Retina (tissue), 1 donor: ENCODE measurements around the gene EMP3.
A peak's percentile ranks its signal among the peaks of the same experiment; 100 is the strongest.
"Not testable (repeated sequence)": the region's sequence is repeated elsewhere in the genome, so short reads cannot be mapped to it uniquely, and the experiment has no call there.

ENCODE experiments used
- DNase-seq: peaks from one replicate; pipeline ENCODE4 v3.0.0-alpha.2; 2016

EMP3 gene

DNA sequence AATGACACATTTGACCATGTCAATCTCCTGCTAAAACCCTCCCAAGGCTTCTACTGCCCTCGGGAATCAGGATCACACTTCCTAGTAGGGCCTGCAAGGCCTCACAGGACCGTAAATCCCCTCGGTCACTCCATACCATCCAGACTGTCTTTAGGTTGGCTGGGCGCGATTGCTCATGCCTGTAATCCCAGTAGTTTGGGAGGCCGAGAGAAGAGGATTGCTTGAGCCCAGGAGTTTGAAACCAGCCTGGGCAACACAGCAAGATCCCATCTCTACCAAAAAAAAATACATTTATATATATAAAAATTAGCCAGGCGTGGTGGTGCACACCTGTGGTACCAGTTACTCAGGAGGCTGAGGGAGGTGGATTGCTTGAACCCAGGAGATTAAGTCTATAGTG is 23.4 kb downstream of the EMP3 start:
- no peak for DNase-seq

DNA sequence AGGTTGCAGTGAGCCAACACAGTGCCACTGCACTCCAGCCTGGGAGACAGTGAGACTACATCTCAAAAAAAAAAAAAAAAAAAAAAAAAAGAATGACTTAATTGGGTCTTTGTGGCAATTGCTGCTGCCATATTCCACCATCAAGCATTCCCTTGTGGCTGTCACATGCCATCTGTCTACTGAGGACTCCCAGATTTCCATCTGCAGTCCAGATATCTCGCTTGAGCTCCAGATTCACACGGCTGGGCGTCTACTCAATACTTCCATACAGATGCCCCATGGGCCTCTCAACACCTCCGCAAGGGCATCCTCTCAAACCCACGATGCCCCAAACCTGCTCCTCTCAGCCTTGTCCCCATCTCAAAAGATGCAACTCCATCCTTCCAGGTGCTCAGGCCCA is 25.5 kb downstream of the EMP3 start:
- DNase-seq, result no peak

DNA sequence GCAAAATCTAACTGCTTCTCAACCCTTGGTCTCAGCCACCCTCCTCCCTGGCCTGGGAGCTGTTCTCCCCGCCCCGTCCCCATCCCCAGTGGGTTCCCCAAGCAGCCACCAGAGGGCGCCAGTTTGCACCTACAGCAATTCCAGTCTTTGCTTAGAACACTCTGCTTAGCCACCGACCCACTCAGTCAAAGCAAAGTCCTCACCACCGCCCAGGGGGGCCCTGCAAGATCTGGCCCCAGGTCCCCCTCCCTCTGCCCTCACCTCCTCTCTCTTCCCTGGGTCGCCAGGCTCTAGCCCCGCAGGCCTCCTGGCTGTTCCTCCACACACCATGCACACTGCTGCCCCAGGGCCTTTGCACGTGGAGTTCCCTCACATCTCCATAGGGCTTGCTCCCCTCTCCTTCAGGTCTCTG is 26.0 kb downstream of the EMP3 start:
- peak; percentile 70 for DNase-seq

DNA sequence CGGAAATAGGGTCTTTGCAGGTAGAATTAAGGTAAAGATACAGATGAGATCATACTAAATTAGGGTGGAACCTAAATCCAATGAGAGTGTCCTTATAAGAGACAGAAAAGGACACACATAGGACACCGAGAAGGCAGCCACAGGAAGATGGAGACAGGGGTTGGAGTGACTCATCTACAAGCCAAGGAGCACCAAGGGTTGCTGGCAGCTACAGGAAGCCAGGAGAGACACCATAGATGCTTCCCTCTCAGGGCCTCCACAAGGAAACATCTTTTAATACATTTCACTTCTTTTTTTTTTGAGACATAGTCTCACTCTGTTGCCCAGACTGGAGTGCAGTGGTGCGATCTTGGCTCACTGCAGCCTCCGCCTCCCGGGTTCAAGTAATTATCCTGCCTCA is 28.3 kb downstream of the EMP3 start:
- DNase-seq, result no peak

DNA sequence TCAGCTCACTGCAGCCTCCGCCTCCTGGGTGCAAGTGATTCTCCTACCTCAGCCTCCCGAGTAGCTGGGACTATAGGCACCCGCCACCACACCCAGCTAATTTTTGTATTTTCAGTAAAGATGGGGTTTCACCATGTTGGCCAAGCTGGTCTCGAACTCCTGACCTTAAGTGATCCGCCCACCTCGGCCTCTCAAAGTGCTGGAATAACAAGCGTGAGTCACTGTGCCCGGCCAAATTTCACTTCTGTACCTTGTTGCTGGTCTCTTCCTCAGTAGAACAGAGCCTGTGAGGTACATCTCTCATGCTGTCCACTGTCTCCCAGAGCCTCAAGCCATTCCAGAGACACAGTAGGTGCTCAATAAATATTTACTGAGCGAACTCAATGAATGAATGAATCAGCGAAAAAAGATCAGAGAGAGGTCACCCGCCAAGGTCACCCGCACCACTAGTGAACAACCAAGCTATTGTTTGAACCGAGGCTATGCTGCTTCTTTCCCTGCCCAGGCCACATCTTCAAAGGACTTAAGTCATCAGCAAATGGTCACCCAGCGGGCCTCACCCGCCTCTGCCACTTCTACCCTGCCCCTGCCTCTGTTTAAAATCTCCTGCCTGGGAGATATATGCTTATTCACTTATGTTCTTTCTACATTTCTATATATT is 29.1 kb downstream of the EMP3 start:
- DNase-seq, result no peak

DNA sequence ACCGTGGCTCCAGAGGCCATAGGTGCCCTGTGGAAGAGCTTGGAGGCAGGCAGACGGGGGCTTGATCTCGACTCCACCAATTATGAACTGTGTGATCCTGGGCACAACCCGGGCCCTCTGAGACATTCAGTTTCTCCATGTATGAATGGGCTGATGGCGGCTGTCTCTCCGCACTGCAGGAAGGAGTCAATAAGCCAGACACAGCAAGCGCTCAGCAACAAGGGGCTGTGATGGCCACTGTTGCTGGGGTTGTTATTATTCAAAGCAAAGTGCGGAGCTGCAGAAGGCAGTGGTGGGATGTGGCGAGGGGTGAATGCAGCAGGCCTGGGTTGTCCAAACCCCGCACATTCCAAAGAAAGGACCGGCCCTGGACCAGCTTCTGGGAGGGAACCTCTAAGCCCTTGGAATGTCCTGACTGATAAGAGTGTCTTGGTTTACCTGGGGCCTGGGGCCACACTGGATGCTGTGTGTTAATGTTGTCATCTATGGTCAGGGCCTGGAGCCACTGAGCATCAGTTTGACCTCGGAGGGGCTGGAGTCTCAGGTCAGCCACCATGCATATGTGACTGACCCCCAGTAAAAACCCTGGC is 30.1 kb downstream of the EMP3 start:
- DNase-seq, result no peak

DNA sequence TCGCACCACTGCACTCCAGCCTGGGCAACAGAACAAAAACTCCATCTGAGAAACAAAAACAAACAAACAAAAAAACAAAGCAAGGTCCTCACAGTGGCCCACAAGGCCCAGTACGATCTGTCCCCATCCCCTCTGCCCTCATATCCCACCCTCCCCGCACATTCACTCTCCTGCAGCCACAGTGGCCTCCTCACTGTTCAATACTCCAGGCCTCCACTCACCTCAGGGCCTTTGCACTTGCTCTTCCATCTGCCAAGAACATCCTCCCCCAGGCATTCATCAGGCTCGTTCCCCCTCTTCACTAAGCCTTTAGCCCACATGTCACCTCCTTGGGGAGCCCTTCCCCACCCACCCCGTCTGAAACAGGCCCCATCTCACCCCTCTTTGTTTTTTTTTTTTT is 33.8 kb downstream of the EMP3 start:
- DNase-seq, result no peak

DNA sequence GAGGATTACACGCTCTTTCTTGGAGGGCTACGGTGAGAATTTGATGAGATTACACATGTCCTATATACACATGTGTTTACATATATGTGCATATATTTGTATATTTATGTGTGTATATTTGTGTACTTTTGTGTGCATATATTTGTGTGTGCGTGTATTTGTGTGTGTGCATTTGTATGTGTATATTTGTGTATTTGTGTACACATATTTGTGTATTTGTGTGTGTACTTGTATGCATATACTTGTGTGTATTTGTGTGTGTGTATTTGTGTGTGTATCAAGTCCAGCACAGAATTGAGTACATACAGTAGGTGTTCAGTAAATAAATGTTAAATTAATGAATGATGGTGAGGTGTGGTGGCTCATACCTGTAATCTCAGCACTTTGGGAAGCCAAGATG is 36.6 kb downstream of the EMP3 start:
- DNase-seq, result no peak

DNA sequence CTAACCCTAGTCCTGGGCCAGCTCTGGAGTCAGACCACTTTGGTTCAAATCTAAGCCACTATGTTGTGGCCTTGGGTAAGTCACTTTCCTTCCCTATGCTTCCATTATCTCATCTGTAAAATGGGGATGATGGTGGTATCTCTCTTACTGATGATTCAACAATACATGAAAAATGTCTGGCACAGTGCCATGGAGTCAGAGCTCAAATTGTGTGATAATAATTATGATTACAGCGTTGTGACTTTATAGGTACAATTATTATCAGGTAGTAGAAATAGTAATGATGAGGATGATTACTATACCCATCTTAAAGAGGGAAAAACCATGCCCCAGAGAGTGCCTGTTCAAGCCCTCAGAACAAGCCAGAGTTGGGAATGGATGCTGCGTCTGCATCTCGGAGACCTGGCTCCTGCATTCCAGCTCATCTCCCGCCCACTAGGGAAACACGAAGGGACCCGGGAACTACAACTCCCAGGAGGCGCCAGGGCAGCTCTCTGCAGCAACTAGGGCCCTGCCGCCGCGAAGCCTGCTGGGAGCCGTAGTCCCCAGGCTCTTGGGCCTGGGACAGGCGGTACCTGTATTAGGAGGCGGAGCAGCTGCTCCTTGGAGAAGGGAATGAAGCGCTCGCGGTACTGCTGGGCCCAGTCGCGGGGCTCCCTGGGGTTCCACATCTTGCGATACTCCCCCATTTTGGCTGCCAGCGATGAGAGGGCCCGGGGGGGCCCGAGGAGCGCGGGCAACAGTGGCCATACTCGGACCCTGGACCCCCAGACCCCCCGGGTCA is 37.6 kb downstream of the EMP3 start:
- peak; percentile 93 for DNase-seq

DNA sequence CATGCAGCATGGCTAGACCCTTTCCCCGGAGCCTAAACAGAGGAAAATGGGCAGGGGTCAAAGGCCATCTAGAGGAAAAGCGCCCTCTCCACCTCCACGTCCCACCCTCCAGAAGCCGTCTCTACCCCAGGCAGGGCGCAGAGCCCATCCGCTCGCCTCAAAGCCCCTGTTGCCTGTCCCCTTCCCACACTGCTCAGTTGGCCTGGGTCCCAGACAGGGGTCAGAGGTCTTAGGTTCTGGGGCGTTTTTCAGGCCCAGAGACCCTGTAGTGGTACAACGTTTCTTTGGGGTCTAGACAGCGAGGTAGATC is 38.1 kb downstream of the EMP3 start:
- no peak for DNase-seq

DNA sequence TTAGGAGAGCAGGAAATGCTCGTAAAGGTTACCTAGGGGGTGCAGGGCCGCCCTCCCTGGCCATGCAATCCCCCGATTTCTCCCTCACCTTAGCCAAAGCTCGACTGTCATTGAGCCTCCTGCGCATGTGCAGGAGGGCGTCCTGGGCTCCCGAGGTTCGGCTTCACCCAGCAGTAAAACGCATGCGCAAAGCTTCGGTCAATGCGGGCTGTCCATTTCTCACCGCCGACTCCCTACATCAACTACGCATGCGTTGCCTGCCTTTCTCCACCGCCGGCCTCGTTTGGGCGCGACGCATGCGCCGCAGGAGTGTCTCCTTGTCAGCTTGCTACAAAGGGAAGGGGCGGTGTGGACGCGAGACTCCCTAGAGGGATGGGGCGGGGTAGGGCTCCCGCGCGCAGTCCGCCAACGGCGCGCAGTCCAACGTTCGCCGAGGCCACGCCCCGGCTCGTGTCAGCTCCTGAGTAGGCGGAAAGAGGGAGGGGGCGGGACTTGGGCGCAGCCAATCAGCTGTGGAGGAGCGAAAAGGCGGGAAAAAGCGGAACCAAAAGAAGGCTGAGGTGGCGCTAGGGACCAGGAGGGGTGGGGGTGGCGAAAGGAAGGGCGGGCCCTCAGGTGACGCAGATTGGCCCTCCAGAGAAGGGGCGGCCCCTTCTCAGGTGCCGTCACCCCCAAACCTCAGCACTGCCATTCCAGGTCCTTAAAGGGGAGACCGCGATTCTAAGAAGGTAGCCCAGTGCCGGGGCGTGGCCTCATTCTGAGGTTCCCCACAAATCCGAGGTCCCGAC is 38.7 kb downstream of the EMP3 start, which contains the start of the genes SYNGR4 and TMEM143:
SYNGR4 (plus strand) TSS at position 558 of the 788 bp plus-strand sequence. CDS start 1,476 bp downstream, outside the sequence.
TMEM143 (minus strand) TSS at position 131 of the 788 bp plus-strand sequence; CDS start at position 111, 20 bp downstream.
- peak; percentile 98 for DNase-seq

DNA sequence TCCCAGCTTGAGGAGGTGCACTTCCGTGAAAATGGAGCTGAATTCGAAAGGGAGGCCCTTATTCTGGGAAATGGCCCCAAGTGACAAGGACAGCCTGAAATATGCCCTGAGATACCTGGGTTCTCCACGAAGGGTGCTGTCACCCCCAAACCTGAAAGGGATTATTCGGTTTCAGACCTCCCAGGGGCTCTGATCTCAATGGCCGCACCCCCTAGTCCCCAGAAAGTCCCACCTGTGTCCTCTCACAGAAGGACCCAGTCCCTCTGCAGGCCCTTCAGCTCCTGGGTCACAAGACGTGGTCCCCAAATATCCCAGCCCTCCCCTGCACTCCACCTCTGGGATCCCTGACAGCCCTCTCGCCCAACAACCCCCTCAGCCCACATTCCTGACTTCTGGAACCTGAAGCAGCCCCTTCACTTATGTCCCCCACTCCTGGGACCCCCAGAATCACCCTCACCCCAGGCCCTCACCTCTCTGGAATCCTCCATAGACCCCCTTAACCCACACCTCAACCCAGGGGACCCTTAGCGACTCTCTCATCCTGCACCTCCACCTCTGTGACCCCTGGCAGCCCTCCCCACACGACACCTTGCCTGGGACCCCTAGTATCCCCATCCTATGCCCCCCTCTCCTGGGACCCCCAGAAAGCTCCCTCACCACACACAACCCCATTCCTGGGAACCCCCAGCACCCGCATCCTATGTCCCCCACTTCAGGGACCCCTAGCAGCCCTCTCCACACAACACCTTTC is 39.4 kb downstream of the EMP3 start:
- DNase-seq, result no peak

DNA sequence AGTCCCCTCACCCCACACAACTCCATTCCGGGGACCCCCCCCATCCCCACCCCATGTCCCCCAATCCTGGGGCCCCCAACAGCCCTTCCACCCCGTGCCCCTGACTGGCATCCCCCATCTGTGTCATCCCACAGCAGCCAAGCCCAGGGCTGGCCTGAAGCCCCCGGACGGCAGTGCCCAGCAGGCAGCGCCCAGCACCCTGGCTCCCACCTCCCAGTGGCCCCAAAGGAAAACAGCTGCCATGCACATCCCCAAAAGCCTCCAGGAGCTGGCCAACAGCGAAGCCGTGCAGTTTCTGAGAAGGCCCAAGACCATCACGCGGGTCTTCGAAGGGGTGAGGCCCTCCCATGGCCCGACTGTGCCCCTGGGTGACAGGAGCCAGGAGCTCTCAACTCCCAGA is 40.2 kb downstream of the EMP3 start:
- no peak for DNase-seq

DNA sequence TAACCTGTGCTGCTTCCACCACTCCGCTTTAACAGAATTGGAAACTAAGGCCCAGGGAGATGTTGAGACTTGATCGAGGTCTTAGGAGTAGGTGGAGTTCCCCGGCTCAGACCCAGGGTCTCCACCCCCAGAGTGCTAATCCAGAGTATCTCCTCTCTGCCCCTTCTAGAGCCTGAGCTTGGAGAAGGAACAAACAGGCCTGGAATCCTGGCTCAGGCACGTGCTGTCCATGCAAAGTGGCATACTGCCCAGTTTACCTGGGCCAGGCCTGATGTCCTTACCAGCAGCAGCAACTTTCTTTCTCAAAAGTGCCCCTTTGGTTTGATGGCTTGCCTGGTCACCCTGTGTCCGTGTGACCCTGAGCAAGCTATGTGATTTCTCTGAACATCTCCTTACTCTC is 42.5 kb downstream of the EMP3 start:
- DNase-seq, result no peak

DNA sequence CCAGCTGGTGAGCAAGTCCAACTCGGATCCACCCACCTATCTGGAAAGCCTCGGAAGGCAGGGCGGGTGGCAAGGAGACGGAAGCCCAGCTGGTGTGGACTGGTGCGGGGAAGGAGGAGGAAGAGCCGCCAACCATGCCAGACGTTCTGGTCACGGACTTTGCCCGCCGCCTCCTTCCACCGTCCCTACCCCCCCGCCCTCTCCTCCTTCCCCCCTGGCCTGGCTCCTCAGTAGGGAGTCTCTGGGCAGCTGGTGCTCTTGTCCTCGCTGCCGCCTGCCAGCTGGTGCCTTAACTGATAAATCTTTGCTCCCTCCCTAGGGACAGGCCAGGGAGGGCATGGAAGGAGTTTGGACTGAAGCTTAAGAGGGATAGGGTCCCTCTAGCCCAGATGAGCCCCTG is 43.6 kb downstream of the EMP3 start:
- DNase-seq, result peak; percentile 39

DNA sequence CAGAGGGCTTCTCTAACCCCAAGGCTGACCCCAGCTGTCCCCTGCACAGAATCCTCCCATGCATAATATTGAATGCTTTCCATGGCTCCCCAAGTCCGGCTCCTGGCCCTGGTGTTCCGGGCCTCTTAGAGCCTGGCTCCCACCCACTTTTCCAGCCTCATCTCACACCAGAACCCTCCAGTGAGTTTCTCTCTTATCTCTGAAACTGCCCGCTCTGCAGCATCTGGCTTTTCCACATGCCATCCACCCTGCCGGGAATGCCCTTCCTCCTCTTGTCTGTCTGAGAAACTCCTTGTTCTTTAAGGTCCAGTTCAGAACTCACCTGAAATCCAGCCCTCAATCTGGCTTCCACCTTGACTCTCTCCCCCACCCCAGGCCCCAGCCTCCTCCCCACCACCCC is 45.6 kb downstream of the EMP3 start:
- DNase-seq, result no peak

DNA sequence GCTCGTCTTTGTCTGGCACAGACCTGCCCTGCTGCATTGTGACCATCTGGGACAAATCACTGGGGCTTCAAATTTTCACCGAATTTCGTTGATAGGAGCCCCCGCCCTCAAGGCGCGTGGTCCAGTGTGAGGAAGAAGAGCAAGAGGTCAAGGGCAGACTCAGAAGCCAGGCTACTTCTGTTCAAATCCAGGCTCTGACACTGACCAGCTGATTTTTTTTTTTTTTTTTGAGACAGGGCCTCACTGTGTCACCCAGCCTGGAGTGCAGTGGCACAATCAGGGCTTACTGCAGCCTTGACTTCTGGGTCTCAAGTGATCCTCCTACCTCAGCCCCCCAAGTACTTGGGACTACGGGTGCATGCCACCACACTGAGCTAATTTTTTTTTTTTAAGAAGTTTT is 46.0 kb downstream of the EMP3 start:
- no peak for DNase-seq

DNA sequence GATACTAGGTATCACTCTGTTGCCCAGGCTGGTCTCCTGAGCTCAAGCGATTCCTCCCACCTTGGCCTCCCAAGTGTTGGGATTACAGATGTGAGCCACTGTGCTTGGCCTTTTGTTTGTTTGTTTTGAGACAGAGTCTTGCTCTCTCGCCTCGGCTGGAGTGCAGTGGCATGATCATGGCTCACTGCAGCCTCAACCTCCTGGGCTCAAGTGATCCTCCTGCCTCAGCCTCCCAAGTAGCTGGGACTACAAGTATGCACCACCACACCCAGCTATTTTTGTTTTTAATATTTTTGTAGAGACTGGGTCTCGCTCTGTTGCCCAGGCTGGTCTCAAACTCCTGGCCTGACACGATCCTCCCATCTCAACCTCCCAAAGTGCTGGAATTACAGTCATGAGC is 46.4 kb downstream of the EMP3 start:
- not testable (repeated sequence) for DNase-seq

DNA sequence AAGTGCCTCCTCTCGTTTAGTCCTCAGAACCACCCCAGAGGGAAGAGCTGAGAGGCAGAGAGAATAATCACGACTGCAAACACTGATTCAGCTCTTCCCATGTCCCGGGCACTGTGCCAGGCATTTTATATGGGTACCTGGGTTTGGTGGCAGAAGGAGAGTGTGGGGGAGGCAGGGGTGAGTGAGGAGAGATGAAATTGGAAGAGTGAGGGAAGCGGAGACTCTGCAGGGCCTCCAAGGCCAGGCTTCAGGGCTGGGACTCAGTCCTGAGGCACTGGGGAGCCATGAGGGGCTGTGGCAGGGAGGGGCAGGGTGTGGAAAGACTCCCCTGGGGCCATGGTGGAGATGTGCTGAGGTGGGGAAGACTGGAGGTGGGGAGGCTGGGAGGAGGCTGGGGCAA is 47.6 kb downstream of the EMP3 start:
- no peak for DNase-seq

DNA sequence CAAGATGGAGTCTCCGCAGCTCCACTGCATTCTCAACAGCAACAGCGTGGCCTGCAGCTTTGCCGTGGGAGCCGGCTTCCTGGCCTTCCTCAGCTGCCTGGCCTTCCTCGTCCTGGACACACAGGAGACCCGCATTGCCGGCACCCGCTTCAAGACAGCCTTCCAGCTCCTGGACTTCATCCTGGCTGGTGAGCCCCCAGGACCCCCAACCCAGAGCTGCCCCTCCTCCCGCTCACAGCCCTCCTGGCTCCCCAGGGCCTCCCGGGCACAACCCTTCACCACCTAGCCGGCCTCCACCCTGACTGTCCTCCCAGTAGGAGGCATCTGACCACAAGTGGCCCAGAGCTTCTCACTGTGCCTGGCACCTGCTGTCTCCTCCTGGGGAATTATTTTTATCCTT is 48.2 kb downstream of the EMP3 start:
- no peak for DNase-seq

DNA sequence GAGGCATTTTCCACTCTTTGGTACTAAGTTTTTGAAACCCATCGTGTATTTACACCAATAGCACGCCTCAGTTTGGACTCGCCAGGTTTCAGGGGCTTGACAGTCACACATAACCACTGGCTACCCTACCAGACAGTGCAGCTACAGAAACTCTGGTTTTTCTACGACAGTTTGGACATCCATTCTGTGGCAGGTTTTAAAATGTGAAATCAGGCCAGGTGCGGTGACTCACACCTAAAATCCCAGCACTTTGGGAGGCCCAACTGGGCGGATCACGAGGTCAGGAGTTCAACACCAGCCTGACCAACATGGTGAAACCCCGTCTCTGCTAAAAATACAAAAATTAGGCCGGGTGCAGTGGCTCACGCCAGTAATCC is 52.8 kb downstream of the EMP3 start:
- no peak for DNase-seq

DNA sequence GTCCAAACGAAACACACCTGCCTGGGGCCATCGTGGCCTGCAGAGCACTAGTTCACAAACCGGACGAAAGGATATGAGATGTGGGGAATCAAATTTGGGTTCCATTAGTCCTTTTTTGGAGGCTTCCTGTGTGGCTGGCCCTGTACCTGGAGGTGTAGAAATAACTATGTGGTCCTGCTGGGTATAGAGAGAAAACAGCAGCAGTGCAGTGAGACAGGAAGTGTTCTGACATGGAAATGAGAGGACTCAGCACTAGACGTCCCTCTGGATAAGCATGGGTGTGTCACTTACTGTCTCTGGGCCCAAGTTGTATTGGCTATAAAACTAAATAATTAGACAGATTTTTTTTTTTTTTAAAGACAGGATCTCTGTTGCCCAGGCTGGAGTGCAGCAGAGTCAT is 53.7 kb downstream of the EMP3 start:
- no peak for DNase-seq
